ENCODE results near the gene DUS2.

Gene DUS2

DNA sequence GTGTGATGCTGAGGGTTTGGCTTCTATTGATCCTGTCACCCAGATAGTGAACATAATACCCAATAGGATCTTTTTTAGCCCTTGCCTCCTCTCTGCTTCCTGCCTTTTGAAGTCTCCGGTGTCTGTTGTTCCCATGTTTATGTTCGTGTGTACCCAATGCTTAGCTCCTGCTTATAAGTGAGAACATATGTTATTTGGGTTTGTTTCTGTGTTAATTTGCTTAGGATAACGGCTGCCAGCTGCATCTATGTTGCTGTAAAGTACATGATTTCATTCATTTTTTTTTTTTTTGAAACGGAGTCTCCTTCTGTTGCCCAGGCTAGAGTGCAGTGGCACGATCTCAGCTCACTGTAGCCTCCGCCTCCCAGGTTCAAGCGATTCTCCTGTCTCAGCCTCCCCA lies 23.0 kb downstream of the DUS2 start:
- no peak for DNase-seq (ENCODE audit: low read depth)

DNA sequence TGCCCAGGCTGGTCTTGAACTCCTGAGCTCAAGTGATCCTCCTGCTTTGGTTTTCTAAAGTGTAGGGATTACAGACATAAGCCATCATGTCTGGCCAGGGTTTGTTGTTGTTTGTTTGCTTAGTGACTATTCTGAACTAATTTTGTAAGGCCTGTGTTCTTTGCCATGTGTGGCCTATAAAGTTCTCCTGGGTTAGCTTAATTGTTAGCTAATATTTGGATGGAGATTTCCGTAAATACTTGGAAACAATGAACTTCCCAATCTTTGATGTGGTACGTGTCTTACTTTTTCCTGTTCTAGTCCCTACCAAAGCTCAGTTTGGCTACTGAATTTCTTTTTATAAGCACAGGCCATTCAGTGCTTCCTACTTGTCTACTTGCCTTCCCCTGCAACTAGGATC lies 24.9 kb downstream of the DUS2 start:
- no peak for DNase-seq (ENCODE audit: low read depth)

DNA sequence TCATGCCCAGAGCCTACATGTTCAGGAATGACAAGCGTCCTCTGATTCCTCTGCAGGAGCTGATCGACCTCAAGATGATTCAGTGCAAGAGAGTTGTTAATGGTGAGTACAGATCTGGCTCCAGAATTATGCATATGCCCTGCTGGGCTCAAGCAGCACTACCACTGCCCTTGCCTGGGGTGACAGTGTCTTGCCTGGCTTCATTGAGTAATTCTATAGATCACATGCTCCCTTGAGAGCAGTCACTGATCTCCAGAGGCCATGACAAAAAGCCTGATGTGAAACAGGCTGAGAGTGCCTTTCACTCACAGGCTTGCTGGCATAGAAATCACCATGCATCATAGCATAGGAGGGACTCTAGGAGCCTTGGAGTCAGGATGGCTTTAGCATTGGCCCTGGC lies 26.4 kb downstream of the DUS2 start:
- DNase-seq (ENCODE audit: low read depth) = no peak

DNA sequence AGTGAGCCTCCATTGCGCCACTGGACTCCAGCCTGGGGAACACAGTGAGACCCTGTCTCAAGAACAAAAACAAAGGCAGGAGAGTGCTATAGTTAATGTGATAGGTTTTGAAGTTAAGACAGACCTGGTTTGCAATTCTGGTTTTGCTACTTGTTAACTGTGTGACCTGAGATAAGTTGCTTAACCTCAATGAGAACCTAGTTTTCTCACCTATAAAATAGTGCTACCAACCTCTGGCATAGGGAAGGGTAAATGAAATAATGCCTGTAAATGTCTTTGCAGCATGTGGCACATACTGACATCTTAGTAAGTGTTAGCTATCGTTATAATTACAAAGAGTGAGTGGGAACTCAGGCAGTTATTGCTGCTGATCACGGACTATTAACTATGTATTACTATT lies 32.3 kb downstream of the DUS2 start:
- DNase-seq (ENCODE audit: low read depth) = no peak

DNA sequence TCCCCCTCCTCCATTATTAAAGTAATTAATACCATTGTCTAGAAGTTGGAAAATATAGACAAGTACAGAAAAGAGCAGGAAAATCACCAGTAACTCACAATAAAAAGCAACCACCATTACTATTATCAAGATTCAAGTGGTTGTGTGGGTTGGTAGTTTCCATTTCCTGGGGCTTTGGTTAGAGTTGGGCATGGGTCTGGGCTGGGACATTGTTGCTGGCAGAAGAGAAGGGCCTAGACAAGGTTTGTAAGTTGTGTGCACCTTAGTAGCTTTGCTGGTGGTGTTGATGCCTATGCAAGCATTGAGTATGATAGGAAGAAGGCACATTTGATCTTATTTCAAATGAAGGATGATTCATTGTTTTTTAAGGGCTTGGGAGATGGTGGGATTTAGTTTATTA lies 36.7 kb downstream of the DUS2 start:
- no peak for DNase-seq (ENCODE audit: low read depth)

DNA sequence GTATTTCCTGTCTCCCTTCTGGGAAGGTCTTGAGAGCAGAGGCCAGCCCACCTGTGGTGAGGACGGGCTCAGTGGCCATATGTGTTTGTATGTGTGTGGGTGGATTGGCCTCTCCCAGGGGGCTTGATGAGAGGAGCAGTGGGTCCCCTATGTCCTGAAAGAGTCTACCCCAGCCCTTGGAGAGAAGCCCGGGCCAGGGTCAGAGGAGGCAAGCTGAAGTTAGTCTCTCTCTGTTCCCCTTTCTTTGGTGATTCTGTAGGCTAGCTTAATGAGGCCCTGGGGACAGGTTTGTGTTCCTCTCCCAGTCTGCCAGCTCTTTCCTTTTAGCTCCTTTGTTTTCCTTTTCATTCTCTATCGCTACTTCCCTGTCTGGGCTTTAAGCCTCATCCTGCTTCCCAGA lies 38.3 kb downstream of the DUS2 start:
- no peak for DNase-seq (ENCODE audit: low read depth)

DNA sequence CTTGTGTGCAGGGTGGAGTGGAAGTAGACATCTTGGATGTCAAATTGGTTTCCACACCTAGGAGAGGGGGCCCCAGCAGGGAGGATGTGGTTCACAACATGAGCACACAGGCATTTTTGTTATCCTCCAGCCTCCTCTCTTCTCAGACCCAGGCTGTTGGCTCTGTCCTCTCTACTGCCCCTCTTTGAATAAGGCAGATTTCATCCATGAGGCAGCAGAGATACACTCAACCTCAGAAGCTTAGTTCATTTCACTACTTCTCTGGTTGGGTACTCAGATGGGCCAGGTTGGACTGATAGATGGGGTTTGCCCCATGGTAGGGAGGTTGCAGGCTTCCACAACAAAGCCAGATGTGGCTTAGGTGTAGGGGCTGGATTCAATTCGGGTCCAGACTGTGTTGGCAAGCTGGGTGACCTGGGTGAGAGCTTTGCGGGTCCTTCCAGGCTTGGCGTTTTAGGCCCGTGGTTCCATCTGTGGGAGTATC lies 39.9 kb downstream of the DUS2 start:
- no peak for DNase-seq (ENCODE audit: low read depth)

DNA sequence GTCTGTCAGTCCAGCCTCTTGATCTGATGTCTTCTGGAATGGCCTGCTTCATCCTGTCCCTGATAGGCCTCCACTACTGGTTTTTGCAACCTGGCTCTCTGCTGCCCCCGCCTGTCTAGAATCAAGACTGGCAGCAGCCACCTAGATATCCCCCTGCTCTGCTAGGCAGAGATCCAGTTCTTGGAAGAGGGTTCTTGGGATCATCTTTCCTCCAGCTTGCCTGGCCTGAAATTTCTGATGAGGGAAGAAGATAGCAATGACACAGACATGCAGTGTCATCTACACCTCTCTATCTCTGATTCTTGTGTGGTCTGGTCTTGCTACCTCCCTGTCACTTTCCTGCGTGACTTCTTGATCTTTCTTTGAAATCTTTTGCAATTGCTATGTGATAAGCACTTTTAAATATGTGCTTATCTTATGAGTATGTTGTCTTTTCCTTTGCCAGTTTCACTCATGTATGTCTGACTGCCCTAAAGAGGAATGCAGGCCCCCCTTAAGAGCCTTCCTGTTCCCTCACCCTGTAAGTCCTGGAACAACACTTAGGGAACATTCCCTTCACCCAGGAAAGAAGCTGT lies 41.8 kb downstream of the DUS2 start:
- peak; percentile 74 for DNase-seq (ENCODE audit: low read depth)

DNA sequence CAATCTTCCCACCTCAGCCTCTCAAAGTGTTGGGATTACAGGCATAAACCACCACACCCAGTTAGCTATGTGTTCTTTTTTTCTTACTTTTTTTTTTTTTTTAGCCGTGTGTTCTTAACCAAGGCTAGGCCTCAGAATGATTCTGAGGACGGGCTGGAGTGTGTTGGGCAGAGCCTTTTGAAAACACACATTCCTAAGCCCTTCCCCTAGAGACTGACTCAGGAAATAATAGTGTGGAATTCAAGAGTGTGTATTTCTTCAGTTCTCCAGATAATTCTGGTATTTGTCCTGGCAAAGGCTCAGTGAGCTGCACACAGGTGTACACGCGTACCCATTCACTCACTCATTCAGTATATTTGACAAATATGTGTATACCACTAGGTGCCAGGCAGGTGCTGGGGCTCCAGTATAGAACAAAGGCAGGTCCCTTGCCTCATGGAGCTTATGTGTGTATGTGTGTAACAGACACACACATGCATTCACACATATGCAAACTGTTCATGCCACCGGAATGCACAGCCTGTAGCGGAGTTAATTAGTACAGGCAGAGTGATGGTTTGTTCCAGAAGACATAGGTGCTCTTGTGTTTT lies 42.7 kb downstream of the DUS2 start:
- peak; percentile 68 for DNase-seq (ENCODE audit: low read depth)

DNA sequence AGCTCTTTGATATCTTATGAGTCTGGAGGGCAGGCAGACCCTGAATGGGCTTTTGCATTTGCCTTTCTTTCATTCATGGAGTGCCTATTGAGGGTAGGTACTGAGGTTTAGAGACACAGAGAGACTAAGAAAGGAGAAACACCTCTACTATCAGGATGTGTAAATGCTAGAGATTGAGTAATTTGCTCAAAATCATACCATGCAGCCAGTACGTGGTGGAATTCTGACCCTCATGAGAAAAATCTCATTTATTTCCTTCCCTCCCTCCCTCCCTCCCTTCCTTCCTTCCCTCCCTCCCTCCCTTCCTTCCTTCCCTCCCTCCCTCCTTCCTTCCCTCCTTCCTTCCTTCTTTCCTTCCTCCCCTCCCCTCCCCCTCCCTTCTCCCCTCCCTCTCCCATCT lies 43.7 kb downstream of the DUS2 start:
- DNase-seq (ENCODE audit: low read depth) = no peak

DNA sequence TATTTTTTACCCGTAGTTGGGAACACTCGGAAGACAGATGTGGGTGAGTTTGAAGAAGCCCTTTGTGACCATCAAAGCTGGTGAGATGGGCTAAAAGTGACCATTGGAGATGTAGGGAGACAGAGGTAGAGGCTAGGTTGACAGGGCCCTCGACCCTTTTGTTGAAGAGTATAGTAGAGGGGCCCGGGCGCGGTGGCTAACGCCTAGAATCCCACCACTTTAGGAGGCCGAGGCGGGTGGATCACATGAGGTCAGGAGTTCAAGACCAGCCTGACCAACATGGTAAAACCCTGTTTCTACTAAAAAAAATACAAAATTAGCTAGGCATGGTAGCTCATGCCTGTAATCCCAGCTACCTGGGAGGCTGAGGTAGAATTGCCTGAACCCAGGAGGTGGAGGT lies 45.8 kb downstream of the DUS2 start:
- DNase-seq (ENCODE audit: low read depth) = no peak

DNA sequence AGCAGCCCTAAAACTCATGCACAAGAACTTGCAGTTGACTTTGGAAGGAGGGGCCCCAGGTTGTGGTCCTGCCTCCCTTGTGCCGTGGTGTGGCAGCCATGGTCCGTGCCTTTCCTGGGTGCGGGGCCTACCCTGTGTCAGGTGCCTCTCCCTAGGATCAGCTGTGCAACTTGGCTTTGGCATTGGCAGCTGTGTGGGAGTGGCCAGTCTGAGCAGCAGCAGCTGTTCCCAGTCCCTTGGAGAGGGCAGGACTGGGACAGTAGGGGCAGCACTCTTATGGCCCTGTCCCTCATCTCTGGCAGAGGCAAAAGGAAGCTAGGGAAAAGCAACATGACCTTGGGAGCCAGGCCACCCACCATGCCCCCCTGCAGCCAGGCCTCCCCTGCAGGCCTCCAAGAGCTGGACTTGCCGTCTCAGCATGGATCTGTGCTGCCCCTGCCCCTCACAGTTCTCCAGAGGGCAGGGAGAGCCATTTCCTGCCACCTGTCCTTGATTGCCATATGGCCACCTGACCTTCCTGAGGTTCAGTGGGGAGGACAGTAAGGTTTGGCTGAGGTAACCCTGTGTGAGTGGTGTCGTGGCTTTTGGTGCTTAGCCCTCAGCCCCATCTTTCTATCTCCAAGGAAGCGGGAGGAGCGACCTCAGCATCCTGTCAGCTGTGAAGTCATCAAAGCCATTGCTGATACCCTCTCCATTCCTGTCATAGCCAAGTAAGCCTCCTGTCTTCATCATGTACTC lies 46.6 kb downstream of the DUS2 start:
- DNase-seq (ENCODE audit: low read depth) = no peak

DNA sequence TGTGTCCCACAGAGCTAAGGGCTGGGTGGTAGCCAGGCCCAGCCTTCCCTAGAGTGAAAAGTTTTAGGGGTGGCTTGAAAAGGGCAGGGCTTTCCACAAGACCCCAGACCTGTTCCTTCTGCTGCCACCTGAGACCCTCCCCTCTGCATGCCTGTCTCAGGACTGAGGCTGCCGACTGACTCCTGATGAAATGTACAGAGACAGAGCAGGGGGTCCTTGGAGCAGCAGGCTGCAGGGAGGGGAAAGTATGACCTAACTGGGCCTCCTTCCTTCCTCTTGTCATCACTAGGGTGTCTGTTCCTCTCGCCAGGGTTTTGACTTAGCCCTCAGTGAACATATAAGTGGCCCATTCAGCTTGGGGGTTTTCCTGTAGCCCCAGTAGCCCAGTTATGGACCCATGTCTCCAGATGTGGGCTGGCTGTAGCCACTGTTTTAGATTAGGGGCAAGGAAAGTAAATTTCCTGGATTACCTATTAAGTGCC lies 47.2 kb downstream of the DUS2 start:
- DNase-seq (ENCODE audit: low read depth) = no peak

DNA sequence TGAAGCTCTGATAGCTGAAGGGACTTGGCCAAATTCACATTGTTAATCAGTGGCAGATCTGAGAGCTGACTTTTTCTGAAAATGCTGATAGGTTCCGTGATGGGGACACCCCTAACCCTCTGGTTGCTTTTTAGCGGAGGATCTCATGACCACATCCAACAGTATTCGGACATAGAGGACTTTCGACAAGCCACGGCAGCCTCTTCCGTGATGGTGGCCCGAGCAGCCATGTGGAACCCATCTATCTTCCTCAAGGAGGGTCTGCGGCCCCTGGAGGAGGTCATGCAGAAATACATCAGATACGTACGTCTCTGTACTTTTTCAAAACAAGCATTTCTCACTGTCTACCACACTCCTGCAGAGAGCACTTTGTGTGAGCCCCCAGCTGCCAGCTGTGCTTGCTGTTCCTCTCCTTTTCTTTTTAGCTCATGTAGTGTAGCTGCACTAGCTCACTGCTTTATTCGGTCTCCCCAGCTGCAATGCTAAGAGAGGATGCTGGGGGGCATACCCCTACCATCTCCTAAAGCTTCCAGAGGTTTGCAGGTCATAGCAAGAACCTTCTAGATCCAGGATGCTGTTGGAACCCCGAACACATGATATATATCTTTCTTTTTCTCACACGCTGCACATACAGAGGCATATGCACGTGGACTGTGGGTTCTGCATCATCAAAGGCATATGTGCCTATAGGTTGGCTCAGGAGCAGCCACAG lies 47.9 kb downstream of the DUS2 start:
- DNase-seq (ENCODE audit: low read depth) = no peak

DNA sequence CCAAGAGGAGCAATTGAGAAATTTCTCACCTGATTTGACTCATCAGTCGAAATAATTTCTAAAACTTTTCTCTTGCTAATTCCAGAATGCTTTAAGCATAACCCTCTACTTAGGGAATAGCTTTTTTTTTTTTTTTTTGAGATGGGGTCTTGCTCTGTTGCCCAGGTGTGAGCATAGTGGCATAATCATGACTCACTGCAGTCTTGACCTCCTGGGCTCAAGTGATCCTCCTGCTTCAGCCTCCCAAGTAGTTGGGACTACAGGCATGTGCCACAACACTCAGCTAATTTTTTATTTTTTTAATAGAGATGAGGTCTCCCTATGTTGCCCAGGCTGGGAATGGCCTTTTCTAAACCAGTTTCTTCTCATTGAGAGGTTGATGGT lies 48.4 kb downstream of the DUS2 start:
- no peak for DNase-seq (ENCODE audit: low read depth)

DNA sequence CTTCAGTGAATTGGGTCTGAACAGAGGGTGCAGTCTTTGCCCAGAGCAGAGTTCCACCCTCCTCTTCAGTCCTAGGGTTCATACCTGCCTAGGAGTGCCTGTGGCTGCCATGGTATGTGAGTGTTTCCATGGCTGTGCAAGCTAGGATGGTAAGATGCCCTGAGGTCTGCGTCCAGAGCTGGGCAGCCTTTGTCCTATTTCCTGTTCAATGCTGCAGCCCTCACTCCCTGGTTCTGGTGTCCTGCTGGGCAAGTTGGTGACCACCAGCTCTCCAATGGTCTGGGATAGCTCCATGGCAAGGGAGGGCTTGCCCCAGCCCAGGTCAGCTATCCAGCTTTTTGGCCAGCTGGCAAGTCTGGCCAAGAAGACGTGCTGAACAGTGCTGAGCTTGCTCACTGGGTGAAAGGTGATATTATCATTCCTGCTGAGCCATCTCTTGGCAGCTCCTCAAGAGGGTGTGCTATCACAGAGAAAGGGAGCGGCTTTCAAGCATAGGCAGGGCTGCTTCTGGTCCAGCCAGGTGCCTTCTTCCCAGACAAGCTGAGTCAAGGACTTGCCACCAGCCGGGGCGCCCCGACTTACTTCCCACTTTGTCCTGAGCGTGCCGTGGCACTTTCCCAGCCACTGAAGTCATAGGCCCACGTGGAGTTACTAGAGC lies 49.1 kb downstream of the DUS2 start:
- DNase-seq (ENCODE audit: low read depth) = no peak

DNA sequence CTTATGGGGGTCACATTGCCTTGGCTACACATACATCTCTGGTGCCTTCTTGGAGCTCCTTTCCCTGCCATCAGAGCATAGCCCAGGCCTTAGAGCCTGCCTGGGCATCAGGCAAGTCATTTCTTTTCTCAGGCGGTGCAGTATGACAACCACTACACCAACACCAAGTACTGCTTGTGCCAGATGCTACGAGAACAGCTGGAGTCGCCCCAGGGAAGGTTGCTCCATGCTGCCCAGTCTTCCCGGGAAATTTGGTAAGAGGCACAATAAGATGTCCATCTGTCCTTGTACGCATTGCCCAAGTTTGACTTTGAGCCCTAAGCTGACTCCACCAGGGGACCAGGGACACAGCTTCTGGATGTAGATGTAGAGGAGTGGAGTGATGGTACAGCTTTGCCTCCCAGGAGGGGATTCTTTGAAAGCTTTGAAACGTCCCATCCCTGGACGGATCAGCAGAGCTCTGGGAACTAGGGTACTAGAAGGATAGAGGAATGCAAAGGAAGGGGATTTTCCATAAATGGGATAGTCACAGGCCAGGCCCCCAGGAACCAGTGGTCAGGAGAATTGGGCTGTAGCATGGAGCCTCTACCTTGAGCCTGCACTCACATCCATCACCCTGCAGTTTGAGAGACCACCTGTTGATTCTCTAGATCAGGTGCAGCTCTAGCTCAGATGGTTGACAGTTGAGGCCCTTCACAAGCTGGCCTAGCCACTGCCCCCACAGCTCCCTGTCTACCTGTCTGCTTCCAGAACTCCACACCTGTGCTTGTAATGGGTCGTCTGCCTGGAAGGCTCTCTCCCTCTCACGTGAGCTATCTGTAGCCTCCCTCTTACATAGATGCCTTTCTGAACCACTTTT lies 51.0 kb downstream of the DUS2 start:
- no peak for DNase-seq (ENCODE audit: low read depth)

DNA sequence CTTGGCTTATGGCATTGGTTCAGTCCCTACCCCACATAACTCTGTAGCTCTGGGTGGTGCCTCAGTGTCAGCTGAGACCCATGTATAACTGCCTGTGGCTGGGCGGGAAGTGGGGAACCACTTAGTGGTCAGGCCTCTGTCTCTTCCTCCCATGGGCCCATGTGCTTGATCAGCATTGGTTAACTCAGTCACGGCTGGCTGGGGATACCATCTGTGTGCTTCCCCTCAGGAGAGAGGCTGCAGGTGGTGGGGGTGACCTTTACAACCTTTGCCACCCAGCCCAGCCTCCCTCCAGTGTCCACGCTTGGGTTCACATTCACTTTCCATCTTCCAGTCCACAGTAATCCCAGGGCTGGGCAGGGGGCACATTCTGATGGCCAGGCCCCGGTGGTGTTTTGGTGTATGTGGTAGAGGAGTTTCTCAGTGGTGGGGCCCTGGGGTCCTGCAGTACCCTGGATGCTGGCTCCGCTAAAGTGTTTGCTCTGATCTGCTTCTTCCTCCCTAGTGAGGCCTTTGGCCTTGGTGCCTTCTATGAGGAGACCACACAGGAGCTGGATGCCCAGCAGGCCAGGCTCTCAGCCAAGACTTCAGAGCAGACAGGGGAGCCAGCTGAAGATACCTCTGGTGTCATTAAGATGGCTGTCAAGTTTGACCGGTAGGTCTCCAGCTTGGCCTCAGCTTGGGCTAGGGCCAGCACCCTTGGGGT lies 51.9 kb downstream of the DUS2 start:
- no peak for DNase-seq (ENCODE audit: low read depth)

DNA sequence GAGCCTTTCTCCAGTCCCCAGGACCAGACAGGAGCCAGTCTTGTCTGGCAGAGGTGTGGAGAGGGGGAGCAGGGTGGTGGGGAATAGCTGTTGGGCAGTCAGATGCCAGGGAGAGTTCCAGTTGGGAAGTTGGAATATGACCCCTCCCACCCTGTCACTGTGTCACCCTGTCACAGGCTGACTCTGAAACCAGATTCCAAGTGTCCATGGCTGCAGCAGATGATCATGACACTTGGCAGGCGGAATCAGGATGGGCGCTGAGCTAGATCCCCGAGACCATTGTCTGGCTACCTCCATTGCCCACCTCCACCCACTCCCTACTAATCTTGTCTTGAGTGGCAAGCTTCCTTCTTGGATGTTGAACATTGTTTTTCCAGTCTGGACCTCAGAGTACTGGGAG lies 52.9 kb downstream of the DUS2 start:
- DNase-seq (ENCODE audit: low read depth) = no peak

DNA sequence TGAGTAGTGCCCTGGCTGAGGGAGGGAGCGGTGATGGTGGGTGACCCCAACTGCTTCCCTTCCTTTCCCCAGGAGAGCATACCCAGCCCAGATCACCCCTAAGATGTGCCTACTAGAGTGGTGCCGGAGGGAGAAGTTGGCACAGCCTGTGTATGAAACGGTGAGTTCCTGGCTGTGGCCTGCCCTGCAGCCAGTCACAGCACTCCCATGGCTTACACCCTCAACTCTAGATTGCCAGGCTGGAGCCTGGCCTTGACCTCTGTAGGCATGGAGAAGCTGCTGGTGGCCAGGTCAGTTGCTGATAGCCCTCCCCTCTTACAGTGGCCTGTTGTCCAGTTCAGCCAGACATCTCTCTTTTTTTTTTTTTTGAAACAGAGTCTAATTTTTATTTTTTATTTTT lies 53.5 kb downstream of the DUS2 start:
- no peak for DNase-seq (ENCODE audit: low read depth)
